HUDEP-2 (cell line): ENCODE measurements around the gene HYLS1.
"Not testable (repeated sequence)": the region's sequence is repeated elsewhere in the genome, so short reads cannot be mapped to it uniquely, and the experiment has no call there.

Experiments
- DNase-seq, 76 experiments: peaks; one replicate each; lab custom pipeline; 2025; ENCODE audit not compliant: unreplicated experiment in 76 of 76; lab: John Stamatoyannopoulos, UW

Gene HYLS1

DNA sequence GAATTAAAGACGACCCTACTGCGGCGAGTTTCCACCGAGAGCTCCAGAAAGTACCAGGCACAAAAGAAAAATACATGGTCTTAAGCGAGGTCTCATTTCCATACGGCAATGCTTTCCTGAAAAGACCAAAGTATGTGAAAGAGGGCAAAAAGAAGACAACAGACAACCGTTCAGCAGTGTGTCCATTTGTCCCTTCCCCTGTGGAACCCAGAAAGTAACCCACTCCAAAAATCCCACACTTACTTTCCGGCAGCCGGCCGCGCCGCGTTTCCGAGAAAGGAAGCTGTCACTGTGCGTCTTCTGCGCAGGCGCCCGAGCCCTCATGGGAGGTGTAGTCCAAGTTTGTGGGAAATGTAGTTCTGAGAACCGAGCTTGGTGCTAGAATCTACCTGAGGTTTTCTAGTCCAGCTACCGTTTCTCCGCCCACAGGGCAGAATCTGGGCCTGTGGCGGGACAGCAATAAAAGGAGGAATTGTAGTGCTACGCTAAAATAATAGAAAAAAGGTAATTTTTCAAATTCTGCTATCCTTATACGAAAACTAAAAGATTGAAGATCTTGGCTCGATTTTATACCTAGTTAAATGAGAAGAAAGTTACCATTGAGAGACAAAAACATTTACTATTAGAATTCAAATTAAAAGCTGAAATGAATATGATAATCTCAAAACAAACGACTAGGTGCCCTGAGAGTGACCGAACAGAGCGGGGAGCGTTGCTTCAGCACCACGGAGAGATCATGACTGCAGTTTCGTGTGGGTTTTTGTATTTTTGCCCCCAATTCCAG lies 15.7 kb downstream of the HYLS1 start, which contains the start of gene PUS3:
PUS3 (minus strand) TSS at position 280 of the 784 bp plus-strand sequence. CDS start 6,922 bp downstream, outside the sequence.
- DNase-seq: peak in 75 of 76 experiments; percentile 7 to 89 (median 69)

DNA sequence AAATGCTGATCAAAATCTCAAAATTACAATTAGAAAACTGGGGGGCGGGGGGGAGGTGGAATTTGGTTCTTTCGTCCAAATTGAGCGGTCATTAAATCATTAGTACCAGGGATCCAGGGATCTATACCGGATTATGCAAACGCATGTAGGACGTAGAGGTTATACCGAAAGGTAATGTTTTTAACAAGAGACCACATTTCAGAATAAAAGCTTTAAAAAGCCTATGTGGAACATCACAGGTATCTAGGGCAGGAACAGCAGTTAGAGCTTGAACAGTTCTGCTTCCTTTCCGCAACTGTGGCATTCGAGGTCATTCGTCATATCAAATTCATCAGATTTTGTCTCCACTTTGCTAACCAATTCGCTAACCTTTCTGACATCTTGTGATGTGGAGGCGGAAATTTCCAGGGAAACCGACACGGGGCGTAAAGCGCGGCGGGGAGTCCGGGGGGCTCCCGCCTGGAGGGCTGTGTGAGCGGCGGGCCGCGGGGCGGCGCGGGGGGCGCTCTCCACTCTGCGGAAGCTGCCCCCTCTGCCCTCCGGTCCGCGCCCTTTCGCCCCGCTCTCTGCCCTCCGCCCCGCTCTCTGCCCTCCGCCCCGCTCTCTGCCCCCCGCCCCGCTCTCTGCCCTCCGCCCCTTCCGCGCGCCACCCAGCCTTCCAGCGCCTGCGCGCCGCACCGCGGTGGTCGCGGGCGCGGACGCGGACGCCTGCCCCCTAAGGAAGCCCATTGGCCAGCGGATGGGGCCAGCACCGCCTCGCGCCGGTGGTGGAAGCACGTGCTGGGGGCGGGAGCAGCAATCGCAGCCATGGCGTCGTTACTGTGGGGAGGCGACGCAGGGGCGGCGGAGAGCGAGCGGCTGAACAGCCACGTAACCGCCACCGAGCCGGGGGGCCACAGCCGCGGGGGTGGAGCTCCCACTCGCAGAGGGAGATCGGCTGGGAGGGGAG lies 16.5 kb downstream of the HYLS1 start, which contains the start of gene DDX25:
DDX25 (plus strand) TSS at position 798 of the 949 bp plus-strand sequence; CDS start at position 808, 10 bp downstream.
- DNase-seq: no peak

DNA sequence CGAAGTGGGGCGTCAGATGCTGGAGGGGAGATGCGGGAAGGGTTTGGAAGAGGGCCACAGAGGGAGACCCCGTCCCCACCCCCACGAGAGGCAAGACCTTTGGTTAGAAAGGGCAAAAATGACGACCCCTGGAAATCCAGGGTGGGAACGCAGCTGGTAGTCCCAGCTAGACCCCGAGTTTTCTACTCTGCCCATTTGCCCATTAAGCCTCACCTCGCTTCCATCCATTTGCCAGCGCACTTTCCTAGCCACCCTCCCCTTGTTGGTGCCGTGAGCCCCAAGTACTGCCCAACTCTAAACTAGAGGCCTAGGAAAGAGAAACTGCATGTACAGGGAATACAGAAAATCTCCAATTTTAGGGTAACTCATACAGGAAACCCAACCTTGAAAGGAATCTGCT lies 17.2 kb downstream of the HYLS1 start:
- no peak for DNase-seq

DNA sequence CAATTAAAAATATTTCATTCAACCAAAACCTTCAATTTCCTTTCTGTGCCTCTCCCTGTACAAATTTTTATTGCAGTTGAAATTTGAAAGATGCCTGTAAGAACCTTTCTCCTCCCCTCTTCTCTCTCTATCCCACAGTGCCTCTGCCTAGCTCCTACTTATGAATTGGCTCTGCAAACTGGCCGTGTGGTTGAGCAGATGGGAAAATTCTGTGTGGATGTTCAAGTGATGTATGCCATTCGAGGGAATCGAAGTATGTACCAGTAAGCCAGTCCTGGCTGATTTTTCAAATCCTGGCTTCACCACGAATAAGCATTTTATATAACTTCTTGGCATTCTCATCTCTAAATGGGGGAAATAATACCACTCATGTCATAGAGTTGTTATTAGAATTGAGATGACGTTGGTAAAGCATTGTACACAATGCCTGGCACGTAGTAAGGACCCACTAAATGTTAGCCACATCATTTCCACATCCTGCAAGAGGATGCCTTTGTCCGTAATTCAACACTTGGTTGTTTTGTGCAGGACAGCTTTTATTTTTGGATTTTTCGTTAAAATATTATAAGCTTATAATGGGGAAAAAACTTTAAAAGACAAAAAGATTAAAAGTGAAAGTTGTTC lies 22.9 kb downstream of the HYLS1 start:
- DNase-seq: no peak

DNA sequence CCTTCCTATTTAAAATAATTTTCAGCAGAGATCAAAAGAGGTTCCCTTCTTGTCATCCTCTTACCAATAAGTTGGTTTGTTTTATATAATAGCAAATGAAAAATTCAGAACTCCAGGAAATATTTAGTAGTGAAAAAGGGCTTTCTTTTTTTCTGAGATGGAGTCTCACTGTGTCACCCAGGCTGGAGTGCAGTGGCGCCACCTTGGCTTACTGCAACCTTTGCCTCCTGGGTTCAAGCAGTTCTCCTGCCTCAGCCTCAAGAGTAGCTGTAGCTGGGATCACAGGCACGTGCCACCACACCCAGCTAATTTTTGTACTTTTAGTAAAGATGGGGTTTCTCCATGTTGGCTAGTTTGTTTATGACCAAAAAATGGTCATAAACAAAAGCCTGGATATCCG lies 27.1 kb downstream of the HYLS1 start:
- DNase-seq: not testable (repeated sequence)

DNA sequence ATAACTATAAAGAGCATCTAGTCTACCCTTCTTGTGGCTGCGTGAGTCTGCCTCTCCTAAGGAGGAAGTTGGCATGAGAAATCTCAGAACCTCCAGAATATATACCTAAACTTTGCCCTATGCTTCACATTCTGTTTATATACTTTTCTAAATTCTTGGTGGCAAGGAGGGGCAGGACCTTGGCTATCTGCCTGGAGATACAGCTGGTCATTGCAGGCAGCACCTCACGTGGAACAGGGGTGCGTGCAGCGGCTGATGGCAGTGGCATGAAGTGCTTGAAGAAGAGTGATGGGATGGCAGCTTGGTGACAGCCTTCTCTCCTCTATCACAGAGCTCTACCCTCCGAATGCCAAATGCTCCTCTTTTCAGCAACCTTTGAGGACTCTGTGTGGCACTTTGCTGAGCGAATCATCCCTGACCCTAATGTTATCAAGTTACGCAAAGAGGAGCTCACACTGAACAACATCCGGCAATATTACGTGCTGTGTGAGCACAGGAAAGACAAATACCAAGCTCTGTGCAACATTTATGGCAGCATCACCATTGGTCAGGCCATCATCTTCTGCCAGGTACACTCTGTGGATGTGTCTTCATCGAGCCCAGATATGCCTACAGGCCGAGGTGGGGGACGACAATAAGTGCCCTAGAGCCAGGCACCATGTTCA lies 29.3 kb downstream of the HYLS1 start:
- DNase-seq: no peak

DNA sequence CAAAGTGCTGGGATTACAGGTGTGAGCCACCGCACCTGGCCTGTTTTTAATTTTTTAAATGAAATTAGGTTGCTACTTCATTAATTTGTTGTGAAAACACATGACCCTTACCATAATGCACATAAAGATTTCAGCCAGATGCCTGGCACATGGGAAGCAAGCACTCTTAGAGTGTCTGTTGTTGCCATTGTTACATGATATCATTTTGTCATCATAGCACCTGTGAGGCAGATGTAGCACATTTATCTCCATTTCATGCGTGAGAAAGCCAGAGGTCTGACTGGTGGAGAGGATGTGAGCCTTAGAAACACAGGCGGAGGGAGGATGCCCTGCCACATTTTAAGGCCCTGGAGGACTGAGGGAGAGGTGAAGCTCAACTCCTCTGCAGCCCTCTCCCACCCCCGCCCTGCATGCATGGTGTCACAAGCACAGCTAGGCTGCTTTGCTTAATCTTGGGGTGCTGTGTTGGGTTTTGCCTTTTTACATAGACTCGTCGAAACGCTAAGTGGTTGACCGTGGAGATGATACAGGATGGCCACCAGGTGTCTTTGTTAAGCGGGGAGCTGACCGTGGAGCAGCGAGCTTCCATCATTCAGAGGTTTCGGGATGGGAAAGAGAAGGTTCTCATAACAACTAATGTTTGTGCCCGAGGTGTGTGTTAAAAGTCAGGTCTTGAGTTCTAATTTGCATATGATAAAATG lies 30.8 kb downstream of the HYLS1 start:
- no peak for DNase-seq

DNA sequence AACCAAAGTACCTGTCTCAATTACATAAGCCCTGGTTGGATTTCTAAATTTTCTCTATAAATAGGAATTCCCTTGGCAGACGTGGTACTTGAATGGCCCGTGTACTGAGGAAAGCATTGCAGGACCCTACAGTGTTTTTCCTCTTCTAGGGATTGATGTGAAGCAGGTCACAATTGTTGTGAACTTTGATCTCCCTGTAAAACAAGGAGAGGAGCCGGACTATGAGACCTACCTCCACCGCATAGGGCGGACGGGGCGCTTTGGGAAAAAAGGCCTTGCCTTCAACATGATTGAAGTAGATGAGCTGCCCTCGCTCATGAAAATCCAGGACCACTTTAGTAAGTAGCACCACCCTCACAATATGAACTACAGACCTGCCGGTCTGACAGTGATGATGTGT lies 33.6 kb downstream of the HYLS1 start:
- DNase-seq: no peak

DNA sequence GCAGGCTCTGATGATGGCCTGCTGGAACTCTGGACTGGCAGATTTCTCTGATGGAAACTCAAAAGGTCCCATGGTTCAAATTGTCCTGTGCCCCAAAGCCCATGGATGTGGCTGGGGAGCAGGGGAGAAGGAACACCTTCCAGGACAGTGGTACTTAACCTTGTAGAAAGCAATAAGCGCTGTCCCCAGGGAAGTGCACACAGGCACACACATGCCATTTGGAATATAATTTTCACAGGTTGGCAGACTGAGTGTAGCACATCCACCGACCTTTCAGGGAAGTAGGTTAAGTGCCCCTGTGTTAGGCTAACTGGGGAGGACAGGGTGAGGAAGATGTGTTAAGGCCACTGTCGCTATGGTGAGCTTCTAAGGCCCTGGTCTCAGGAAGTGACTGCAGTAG lies 34.7 kb downstream of the HYLS1 start:
- DNase-seq: no peak

DNA sequence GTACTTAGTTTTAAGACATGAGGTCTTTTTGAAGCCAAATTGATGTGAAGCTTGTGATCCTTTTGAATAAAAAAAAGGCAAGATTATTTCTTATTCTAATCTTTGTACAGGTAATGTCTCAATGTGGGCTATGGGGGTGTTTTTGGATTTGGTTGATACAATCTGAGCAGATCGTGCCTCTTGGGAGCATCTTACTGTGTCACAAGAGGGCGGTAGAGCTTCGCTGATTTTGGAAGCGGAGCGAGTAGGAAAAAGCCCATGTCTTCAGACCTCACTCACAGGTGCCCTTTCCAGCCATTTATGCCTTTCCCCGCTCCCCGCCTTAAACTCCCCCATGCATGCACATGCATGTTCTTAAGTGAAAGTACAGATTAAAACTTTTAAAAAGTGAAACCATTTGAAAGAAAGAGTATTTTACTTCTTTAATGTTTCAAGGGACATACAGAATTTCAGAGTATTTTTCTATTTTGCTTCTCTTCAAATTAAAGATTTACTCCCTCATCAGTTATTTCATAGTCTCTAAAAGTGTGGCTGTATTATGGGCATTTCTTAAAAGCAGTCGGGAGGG lies 35.6 kb downstream of the HYLS1 start:
- peak in 42 of 76 experiments; percentile 1 to 61 (median 23) for DNase-seq

DNA sequence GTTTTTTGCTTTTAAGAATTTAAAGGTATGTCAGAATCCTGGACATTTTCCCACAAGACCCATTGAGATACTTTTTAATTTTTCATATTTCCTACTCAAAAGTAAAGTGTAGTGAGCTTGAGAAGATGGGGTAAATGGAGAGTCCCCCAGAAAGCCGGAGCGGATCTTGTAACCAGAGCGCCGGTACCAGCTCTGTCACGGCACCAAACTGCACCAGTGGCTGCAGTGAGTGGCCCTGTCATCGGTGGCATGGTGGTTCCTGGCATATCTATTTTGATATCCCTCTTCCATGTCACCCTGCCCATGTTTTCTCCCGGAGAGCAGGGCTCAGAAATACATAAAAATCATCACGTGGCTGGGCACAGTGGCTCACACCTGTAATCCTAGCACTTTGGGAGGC lies 36.2 kb downstream of the HYLS1 start:
- DNase-seq: no peak

DNA sequence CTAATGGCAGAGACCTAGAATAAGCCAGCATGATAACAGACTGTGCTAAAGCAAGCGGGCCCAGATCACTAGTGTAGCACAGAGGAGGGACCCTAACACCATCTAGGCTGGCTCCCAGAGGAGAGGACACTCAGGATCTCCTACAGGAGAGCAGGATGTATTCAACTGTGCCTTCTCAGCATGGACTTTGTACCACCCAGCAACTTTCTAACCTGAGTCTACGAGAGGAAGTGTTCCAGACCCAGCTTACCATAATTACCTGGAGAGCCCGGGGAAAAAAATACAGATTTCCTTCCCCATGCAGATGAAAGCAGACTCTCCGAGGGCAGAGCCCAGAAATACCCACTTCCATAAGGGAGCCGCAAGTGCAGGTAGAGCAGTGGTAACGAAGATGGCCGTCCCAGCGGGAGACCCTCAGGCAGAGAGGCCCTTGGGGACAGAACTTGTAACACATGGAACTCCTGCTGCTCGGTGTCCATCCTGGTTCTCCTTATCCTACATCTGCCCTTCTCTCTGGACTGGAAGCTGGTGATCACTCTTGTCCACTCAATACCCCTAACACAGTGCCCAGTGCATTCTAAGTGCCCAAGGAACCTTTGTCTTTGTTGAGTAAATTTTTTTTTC lies 37.0 kb downstream of the HYLS1 start:
- no peak for DNase-seq

DNA sequence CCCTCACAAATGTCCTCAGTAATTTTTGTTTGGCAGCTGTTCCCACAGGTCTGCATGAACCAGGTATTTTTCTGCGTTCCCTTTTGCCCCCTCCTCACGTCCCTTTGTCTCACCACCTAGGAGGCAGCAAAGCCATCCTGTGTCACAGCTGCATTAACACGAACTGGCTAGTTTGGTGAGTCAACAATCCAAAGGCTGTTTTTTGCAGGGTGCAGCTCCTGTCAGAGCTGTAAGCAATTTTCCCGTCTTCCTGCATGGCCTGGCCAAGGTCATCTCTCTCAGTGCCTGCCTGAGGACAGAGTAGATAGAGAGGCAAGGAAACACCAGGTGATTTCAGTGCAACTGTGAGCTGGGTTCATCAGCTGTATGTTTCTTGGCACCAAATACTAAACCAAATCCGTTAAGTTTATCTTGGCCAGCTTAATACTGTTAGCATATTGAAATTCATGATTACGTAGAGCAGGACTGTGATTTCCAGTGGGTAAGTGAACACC lies 37.8 kb downstream of the HYLS1 start:
- DNase-seq: no peak

DNA sequence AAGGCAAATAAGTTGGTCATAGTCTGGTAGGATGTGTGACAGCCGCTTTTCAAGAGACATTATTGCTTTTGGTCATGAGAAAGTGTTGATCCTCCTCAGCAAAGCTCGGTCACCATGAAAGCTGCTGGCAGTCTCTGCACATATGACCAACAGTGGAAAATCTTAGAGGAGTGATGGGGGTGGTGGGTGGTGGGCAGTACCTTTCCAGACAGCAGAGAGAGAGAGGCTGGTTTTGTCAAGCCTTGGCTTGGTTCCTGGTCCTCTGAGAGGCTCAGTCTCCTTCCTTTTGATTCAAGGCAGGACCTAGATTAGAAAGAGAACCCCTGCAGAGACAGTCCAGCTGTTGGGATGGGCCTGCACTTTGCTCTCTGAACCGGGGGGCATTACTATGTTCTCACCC lies 38.3 kb downstream of the HYLS1 start:
- no peak for DNase-seq

DNA sequence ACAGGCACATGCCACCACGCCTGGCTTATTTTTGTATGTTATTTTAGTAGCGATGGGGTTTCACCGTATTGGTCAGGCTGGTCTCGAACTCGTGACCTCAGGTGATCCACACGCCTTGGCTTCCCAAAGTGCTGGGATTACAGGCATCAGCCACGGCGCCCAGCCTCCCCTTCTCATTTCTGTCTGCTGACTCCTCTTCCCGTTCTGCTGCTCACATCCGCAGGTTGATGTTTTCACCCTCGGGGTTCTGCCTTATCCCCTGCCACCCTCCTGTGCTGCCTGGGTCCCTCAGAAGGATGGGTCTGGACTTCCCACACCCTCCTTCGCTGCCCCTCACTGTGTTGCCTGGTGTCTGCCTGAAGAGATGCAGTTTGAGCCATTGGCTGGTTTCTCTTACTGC lies 39.2 kb downstream of the HYLS1 start:
- no peak for DNase-seq

DNA sequence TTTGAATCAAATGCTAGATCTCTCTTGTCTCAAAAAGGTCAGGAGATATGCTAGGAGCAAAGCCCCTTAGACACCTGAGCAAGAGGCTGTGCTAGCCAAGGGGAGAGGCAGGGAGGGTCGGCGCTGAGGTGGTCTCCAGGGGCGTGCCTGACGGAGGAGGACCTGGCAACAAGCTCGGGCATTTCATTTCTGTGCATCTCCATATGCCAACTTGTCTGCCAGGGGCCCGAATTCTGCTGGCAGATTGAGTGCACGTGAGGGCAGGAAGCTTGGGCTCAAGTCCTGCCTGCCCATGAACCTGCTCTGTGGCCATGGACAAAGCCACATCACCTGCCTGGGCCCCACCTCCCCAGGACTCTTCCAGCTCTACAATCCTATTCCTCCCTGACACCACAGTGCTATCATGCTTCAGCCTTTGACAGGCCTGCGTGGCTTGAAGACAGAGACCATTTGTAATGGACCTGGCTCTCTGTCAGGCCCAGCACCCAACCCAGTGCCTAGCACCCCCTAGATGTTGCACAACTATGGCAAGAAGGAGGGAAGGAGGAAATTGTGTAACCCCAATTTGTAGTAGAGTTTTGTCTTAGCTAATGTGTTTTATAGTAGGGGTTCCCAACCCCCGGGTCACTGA lies 42.1 kb downstream of the HYLS1 start:
- no peak for DNase-seq

DNA sequence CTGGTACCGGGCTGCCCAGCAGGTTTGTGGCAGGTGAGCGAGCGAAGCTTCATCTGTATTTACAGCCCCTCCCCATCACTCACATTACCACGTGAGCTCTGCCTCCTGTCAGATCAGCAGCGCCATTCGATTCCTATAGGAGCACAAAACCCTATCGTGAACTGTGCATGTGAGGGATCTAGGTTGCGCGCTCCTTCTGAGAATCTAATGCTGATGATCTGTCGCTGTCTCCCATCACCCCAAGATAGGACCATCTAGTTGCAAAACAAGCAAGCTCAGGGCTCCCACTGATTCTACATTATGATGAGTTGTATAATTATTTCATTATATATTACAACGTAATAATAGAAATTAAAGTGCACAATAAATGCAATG lies 42.6 kb downstream of the HYLS1 start:
- DNase-seq: no peak

DNA sequence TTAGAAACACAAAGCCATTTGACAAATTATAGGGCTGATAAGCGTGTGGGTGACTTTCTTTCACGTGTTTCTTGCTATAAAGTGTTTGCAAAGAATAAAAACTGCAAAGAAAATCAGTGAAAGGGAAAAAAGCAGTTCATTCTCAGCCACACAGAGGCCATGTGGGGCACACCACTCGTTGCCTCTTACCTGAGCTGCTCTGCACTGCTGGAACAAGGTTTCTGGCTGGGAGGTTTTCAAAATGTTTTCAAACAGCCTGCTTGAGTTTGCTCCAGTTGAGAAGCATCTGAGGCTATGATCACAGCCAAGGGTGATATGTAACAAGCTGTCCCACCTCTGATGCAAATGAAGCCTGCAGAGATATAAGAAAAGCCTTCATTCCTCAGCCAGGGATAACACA lies 43.6 kb downstream of the HYLS1 start:
- DNase-seq: no peak

DNA sequence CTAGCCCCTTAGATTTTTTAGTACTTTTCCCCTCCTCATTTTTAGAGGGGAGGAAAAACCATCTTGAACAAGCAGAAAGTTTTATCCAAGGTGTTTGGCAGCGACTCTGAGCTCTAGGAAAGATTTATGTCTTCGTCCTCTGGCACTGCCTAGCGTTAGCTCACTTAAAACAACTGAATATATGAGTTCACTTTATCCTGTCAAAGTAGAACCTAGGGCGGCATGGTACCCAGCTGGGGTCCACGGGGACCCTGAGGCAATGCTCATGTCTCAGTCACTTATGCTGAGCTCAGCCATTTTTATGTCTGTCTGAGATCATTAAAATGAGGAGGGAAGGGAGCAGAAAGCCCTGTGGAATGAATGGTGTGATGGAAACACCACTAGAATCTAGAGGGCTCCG lies 44.2 kb downstream of the HYLS1 start:
- DNase-seq: no peak
